ENCODE results near the gene HTRA2. TPM values are rescaled to one million over a fixed set of nuclear protein-coding genes. Genes with fewer than 3 reads are reported as not detected.

Gene HTRA2
- total and polyA plus RNA-seq, 2 experiments from 2014 or later, result 34.0 to 35.2 TPM

DNA sequence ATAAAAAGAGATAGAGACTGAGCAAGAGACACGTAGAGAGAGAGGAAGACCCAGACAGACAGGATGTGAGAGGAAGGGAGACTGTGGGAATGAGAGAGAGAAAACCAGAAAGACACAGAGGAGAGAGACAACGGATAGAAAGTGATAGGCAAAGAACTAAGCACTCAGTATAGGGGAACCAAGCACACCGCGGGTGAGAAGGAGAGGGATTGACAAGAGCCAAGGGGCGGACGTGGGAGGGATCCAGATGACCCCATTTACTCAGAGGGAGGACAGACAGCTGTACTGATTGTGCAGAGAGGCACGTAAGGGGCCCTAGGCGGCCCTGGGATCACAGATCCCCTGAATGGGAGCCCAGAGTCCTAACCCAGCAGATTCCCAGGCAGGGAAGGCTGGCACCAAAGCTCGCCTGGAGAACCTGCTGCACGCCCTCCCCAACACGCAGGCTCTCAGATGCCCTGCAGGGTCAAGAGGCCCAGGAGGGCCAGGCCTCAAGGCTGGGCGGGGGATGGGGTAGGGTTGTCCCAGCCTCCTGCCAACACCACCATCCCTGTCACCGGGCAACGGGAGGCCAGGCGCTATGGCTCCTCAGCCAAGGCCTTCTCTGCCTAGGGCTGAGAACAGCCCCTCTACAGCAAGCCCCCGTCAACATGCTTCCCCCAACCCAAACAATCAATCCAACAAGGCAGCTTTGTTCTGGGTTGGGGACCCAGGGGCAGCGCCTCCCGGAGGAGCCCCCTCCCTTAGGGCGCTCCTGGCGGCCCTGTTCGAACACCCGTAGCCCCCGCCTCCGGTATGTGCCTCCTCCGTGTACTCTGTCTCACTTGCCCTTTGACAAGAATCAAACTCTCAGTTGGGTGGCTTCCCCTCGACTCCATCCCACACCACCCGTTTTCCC, 23.4 kb downstream of the HTRA2 start:
- WGBS, 2 experiments (ENCODE audit: low coverage in 1 of 2, low lambda C conversion rate in 2 of 2, missing lambda C conversion rate in 2 of 2), result 19 to 23% methylated on average over 26 to 27 of the region's 27 CpGs
- peak overlapping the region; percentile 84 for H3K4me2 ChIP-seq (ENCODE audit: unreplicated experiment)
- H3K4me3 ChIP-seq, result peak overlapping the region; percentile 97
- H3K36me3 ChIP-seq (ENCODE audit: low read depth), result no peaks in the 10 kb centered on the region
- H3K9me3 ChIP-seq (ENCODE audit: low read depth), result no peaks in the 10 kb centered on the region
- H3K9ac ChIP-seq, result peak overlapping the region; percentile 83
- H3K4me1 ChIP-seq (ENCODE audit: insufficient read depth), result peaks cover 32% of the 10 kb centered on the region
- in situ Hi-C loops (cut with MboI), result no loop called here
- peaks cover 9% of the 10 kb centered on the region; the same call in 1 of the 2 replicates for H3F3A ChIP-seq (ENCODE audit: insufficient read depth)
- DNase-seq, result peak; percentile 63
- H4K20me1 ChIP-seq (ENCODE audit: insufficient read depth), result no peaks in the 10 kb centered on the region
- peak overlapping the region; percentile 93 for H2AFZ ChIP-seq
- peaks cover 55% of the 10 kb centered on the region for H3K79me2 ChIP-seq (ENCODE audit: insufficient read depth)
- peak overlapping the region; percentile 87 for H3K27ac ChIP-seq
- no peaks in the 10 kb centered on the region for H3K27me3 ChIP-seq (replicated peaks; ENCODE audit: insufficient read depth)
- TF ChIP-seq EZH2 (IDR thresholded peaks at IDR 0.05; ENCODE audit: insufficient read depth, poor library complexity, severe bottlenecking), result no peak
- TF ChIP-seq EZH2phosphoT487 (IDR thresholded peaks at IDR 0.05; ENCODE audit: insufficient read depth, low read depth), result no peak
- H3K9me2 ChIP-seq (ENCODE audit: insufficient read depth), result no peaks in the 10 kb centered on the region

GRCh38 chr2:74553892-74554819, 24.4 kb downstream of the HTRA2 start, which contains the start of the genes DOK1 and LOXL3:
DOK1 (plus strand) TSS chr2:74554720; CDS start chr2:74554755, 35 bp downstream.
LOXL3 (minus strand) TSS chr2:74553942; CDS start chr2:74552634, 1,308 bp downstream.
- Histone ChIP-seq H3F3A (ENCODE audit: insufficient read depth) (peaks cover 6% of the 10 kb centered on the region; the same call in 1 of the 2 replicates), H4K20me1 (ENCODE audit: insufficient read depth) (no peaks in the 10 kb centered on the region), H3K27ac (peak within 1 kb of the TSS; percentile 87), H3K27me3 (replicated peaks; ENCODE audit: insufficient read depth) (no peaks in the 10 kb centered on the region), H3K9ac (peak within 1 kb of the TSS; percentile 83), H3K4me2 (ENCODE audit: unreplicated experiment) (peak within 1 kb of the TSS; percentile 84), H3K4me1 (ENCODE audit: insufficient read depth) (peaks cover 31% of the 10 kb centered on the region), H3K9me2 (ENCODE audit: insufficient read depth) (no peaks in the 10 kb centered on the region), H3K36me3 (ENCODE audit: low read depth) (no peaks in the 10 kb centered on the region), H3K9me3 (ENCODE audit: low read depth) (no peaks in the 10 kb centered on the region), H3K79me2 (ENCODE audit: insufficient read depth) (peaks cover 55% of the 10 kb centered on the region), H3K4me3 (peak within 1 kb of the TSS; percentile 97), H2AFZ (peak within 1 kb of the TSS; percentile 93)
- WGBS, 2 experiments (ENCODE audit: low coverage in 1 of 2, low lambda C conversion rate in 2 of 2, missing lambda C conversion rate in 2 of 2), result 0 to 1% methylated on average over 17 to 67 of the region's 73 CpGs
- DNase-seq, result peak; percentile 92
- TF ChIP-seq EZH2phosphoT487 (IDR thresholded peaks at IDR 0.05; ENCODE audit: insufficient read depth, low read depth) (no peak), EZH2 (IDR thresholded peaks at IDR 0.05; ENCODE audit: insufficient read depth, poor library complexity, severe bottlenecking) (no peak)
- in situ Hi-C loops (cut with MboI), result no loop called here

DNA sequence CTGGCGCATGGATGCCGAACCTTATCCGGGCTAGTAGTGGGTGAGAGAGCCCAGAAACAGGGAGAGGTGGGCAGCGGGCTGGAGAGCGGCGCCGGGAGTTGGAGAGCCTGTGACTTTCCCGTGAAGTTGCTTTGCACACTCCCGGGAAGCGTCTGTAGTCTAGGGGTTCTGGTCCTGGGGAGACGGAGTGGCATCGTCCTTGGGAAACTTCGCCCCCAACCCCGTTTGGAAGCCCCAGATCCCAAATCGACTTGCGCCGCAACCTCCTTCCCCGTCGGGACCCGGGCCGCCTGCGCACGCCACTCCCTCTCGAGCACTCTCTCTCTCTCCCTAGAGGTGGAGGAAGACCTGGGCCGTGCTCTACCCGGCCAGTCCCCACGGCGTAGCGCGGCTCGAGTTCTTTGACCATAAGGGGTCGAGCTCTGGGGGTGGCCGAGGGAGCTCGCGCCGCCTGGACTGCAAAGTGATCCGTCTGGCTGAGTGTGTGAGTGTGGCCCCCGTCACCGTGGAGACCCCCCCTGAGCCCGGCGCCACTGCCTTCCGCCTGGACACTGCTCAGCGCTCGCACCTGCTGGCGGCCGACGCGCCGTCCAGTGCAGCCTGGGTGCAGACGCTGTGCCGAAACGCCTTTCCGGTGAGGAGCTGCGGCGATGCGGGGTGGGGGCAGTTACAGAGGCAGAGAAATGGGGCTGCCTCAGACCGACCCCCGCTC, 25.2 kb downstream of the HTRA2 start:
- Histone ChIP-seq H3F3A (ENCODE audit: insufficient read depth) (peaks cover 12% of the 10 kb centered on the region; the same call in 1 of the 2 replicates), H3K27me3 (replicated peaks; ENCODE audit: insufficient read depth) (no peaks in the 10 kb centered on the region), H3K4me1 (ENCODE audit: insufficient read depth) (peaks cover 23% of the 10 kb centered on the region), H3K79me2 (ENCODE audit: insufficient read depth) (peaks cover 50% of the 10 kb centered on the region), H3K9me3 (ENCODE audit: low read depth) (no peaks in the 10 kb centered on the region), H3K27ac (peak overlapping the region; percentile 87), H2AFZ (peak overlapping the region; percentile 93), H3K9ac (peak overlapping the region; percentile 83), H3K9me2 (ENCODE audit: insufficient read depth) (no peaks in the 10 kb centered on the region), H3K4me2 (ENCODE audit: unreplicated experiment) (peak overlapping the region; percentile 84), H3K4me3 (peak overlapping the region; percentile 97), H3K36me3 (ENCODE audit: low read depth) (no peaks in the 10 kb centered on the region), H4K20me1 (ENCODE audit: insufficient read depth) (no peaks in the 10 kb centered on the region)
- WGBS, 2 experiments (ENCODE audit: low coverage in 1 of 2, low lambda C conversion rate in 2 of 2, missing lambda C conversion rate in 2 of 2), result 17 to 21% methylated on average over 44 to 58 of the region's 58 CpGs
- in situ Hi-C loops (cut with MboI), result no loop called here
- peak; percentile 67 for DNase-seq
- TF ChIP-seq EZH2phosphoT487 (IDR thresholded peaks at IDR 0.05; ENCODE audit: insufficient read depth, low read depth) (no peak), EZH2 (IDR thresholded peaks at IDR 0.05; ENCODE audit: insufficient read depth, poor library complexity, severe bottlenecking) (no peak)
